SK-N-SH (cell line): ENCODE data around the gene STK25. TPM values are rescaled to one million over a fixed set of nuclear protein-coding genes. Genes with fewer than 3 reads are reported as not detected.
A peak's percentile ranks its signal among the peaks of the same experiment; 100 is the strongest.
"Not testable (repeated sequence)": the region's sequence is repeated elsewhere in the genome, so short reads cannot be mapped to it uniquely, and the experiment has no call there.

Experiments used
- CTCF ChIA-PET: fragments of 300-600, 350-600 bp; formaldehyde crosslinking; extraction: SDS; loops from one replicate; lab custom pipeline; 2021; lab: Yijun Ruan, JAX
- POLR2A ChIA-PET: fragments of 350-600 bp; sonication (Branson Sonifier 250); formaldehyde crosslinking; extraction: SDS; loops from one replicate; lab custom pipeline; 2020; ENCODE audit warnings: antibody characterized with exemption, inconsistent platforms; lab: Yijun Ruan, JAX
- DNase-seq: peaks from one replicate; pipeline ENCODE4 v3.0.0; 2012
- H2AFZ ChIP-seq: fragments of 200-600 bp; sonication (generic); 2 replicates; pipeline ENCODE4 v1.8.1; 2016; ENCODE audit warnings: antibody characterized with exemption, mild to moderate bottlenecking, low read depth
- H3F3A ChIP-seq: fragments of 200-600 bp; sonication (generic); replicated peaks from 2 replicates; pipeline ENCODE3; 2016; ENCODE audit warnings: antibody characterized with exemption, mild to moderate bottlenecking; ENCODE audit not compliant: insufficient read depth
- H3K27ac ChIP-seq, 2 experiments: fragments of 200-500 bp in 1 of 2; fragments of 200-600 bp in 1 of 2; sonication (Bioruptor generic) in 1 of 2; sonication (generic), shearing (Covaris generic) in 1 of 2; 2 replicates each; pipeline versions ENCODE4 v1.5.1 to v1.6.1; 2014 to 2016; ENCODE audit warnings: low read depth in 2 of 2, inconsistent platforms in 1 of 2, low read length in 1 of 2, mild to moderate bottlenecking in 1 of 2, mixed read lengths in 1 of 2
- H3K27me3 ChIP-seq: fragments of 200-600 bp; sonication (generic), shearing (Covaris generic); 2 replicates; pipeline ENCODE4 v1.6.1; 2016; ENCODE audit warnings: mixed run types; ENCODE audit not compliant: insufficient read depth
- H3K36me3 ChIP-seq, 2 experiments: fragments of 200-500 bp in 1 of 2; fragments of 200-600 bp in 1 of 2; sonication (Bioruptor generic) in 1 of 2; sonication (generic) in 1 of 2; replicated peaks in 1 of 2; 2 replicates each; pipeline versions ENCODE3 to v1.5.1; 2014 to 2016; ENCODE audit warnings: low read length in 1 of 2, mild to moderate bottlenecking in 1 of 2; ENCODE audit not compliant: insufficient read depth in 2 of 2, control insufficient read depth in 1 of 2
- H3K4me1 ChIP-seq, 2 experiments: fragments of 200-500 bp in 1 of 2; fragments of 200-600 bp in 1 of 2; sonication (Bioruptor generic) in 1 of 2; sonication (generic), shearing (Covaris generic) in 1 of 2; 2 replicates each; pipeline versions ENCODE4 v1.5.1 to v1.6.1; 2014 to 2016; ENCODE audit warnings: low read depth in 1 of 2, low read length in 1 of 2, mixed run types in 1 of 2; ENCODE audit not compliant: insufficient read depth in 2 of 2, control insufficient read depth in 1 of 2
- H3K4me2 ChIP-seq: fragments of 200-600 bp; sonication (generic), shearing (Covaris generic); 2 replicates; pipeline ENCODE4 v1.6.1; 2017; ENCODE audit warnings: mixed run types
- H3K4me3 ChIP-seq, 2 experiments: fragments of 200-500 bp in 1 of 2; fragments of 200-600 bp in 1 of 2; sonication (Bioruptor generic) in 1 of 2; sonication (generic), shearing (Covaris generic) in 1 of 2; 2 replicates each; pipeline versions ENCODE4 v1.5.1 to v1.8.1; 2014 to 2016; ENCODE audit warnings: low read depth in 2 of 2, inconsistent platforms in 1 of 2, low read length in 1 of 2, mild to moderate bottlenecking in 1 of 2, mixed read lengths in 1 of 2, moderate library complexity in 1 of 2
- H3K79me2 ChIP-seq: fragments of 200-600 bp; sonication (generic); 2 replicates; pipeline ENCODE4 v1.8.1; 2017; ENCODE audit warnings: mild to moderate bottlenecking; ENCODE audit not compliant: insufficient read depth
- H3K9ac ChIP-seq: fragments of 200-600 bp; sonication (generic); 2 replicates; pipeline ENCODE4 v1.6.1; 2017; ENCODE audit warnings: mixed run types
- H3K9me2 ChIP-seq: fragments of 200-600 bp; sonication (generic); 2 replicates; pipeline ENCODE4 v1.6.1; 2017; ENCODE audit warnings: mixed run types
- H3K9me3 ChIP-seq: fragments of 200-600 bp; sonication (generic); 2 replicates; pipeline ENCODE4 v1.6.1; 2017; ENCODE audit warnings: mixed run types, mild to moderate bottlenecking, moderate library complexity
- H4K20me1 ChIP-seq: fragments of 200-600 bp; sonication (generic); 2 replicates; pipeline ENCODE4 v1.6.1; 2017; ENCODE audit warnings: mild to moderate bottlenecking, mixed run types; ENCODE audit not compliant: insufficient read depth
- EP300 ChIP-seq, 2 experiments: IDR thresholded peaks; 2 replicates each; pipeline versions ENCODE4 v1.4.0 to v1.6.1; 2012; ENCODE audit warnings: borderline replicate concordance in 1 of 2, low read depth in 1 of 2, low read length in 1 of 2
- GATA2 ChIP-seq: sonication (generic); formaldehyde crosslinking; IDR thresholded peaks from 2 replicates; pipeline ENCODE4 v1.5.0; 2020; ENCODE audit warnings: mild to moderate bottlenecking, missing genetic modification reagents
- NFIC ChIP-seq: IDR thresholded peaks from 2 replicates; pipeline ENCODE4 v1.4.0; 2012; ENCODE audit warnings: borderline replicate concordance
- RCOR1 ChIP-seq: fragments of 150-350 bp; IDR thresholded peaks from 2 replicates; pipeline ENCODE4 v1.6.1; 2017; ENCODE audit warnings: antibody characterized with exemption, low read length
- USF2 ChIP-seq: fragments of 150-350 bp; IDR thresholded peaks from 2 replicates; pipeline ENCODE4 v1.6.1; 2017; ENCODE audit warnings: antibody characterized with exemption, low read length, low read depth, borderline replicate concordance
- WGBS: methylation state at CpG from one replicate; pipeline ENCODE4 v1.1.6; 2017; ENCODE audit warnings: low lambda C conversion rate; 5-methylcytosine and 5-hydroxymethylcytosine counted together
- polyA plus RNA-seq, 3 experiments: library from polyadenylated mRNA; depleted of rRNA; stranded (reverse); fragments of >200 nt; gene quantifications; 2 replicates each; pipeline ENCODE4 v1.2.3, GENCODE V29; 2012

The STK25 gene
- polyA plus RNA-seq, 1 of the 3 experiments (the other 2 are of a cell fraction), result 236 TPM

- H3K27me3 ChIP-seq, result no peaks in the 10 kb centered on the region
- WGBS, result 73% methylated on average over 13 of the region's 13 CpGs
Measured at GRCh38 chr2:241531161-241531722, 22.9 kb upstream of the STK25 start.

GRCh38 chr2:241530571-241530970, 22.2 kb upstream of the STK25 start:
- POLR2A ChIA-PET, result no interaction called here
- H3F3A ChIP-seq, result no peaks in the 10 kb centered on the region
- no peaks in the 10 kb centered on the region for H3K27me3 ChIP-seq
- no peak overlapping the region for H3K4me2 ChIP-seq
- no peak for TF ChIP-seq NFIC
- no peak for TF ChIP-seq RCOR1
- H3K27ac ChIP-seq, result no peak overlapping the region
- H3K4me1 ChIP-seq, result peaks cover 0 to 7% of the 10 kb centered on the region in 2 experiments; a peak in 1 of 4 replicates
- H2AFZ ChIP-seq, result no peak overlapping the region
- H4K20me1 ChIP-seq, result no peaks in the 10 kb centered on the region
- no peaks in the 10 kb centered on the region for H3K9me2 ChIP-seq
- H3K79me2 ChIP-seq, result no peaks in the 10 kb centered on the region
- 57% methylated on average over 7 of the region's 8 CpGs for WGBS
- no peak overlapping the region for H3K9ac ChIP-seq
- no peaks in the 10 kb centered on the region for H3K9me3 ChIP-seq
- DNase-seq, result no peak
- H3K4me3 ChIP-seq, result no peak overlapping the region
- no peaks in the 10 kb centered on the region for H3K36me3 ChIP-seq
- CTCF ChIA-PET, result no interaction called here

More at GRCh38 chr2:241531161-241531722, 22.9 kb upstream of the STK25 start:
- H3K79me2 ChIP-seq, result no peaks in the 10 kb centered on the region
- DNase-seq, result no peak
- TF ChIP-seq EP300 (IDR thresholded peaks at IDR 0.05; ENCODE audit: borderline replicate concordance in 1 of 2, low read depth in 1 of 2, low read length in 1 of 2), result no peak
- TF ChIP-seq USF2, result no peak
- peak; percentile 17; the same call in 1 of the 2 replicates for TF ChIP-seq GATA2
- no peaks in the 10 kb centered on the region for H3F3A ChIP-seq
- peaks cover 0 to 7% of the 10 kb centered on the region in 2 experiments; a peak in 1 of 4 replicates for H3K4me1 ChIP-seq
- H3K4me3 ChIP-seq, result no peak overlapping the region
- no peak overlapping the region for H3K9ac ChIP-seq
- no peak overlapping the region for H2AFZ ChIP-seq
- ChIA-PET POLR2A (no interaction called here), CTCF (no interaction called here)
- no peaks in the 10 kb centered on the region for H4K20me1 ChIP-seq
- no peak overlapping the region for H3K27ac ChIP-seq
- H3K9me3 ChIP-seq, result no peaks in the 10 kb centered on the region
- H3K9me2 ChIP-seq, result no peaks in the 10 kb centered on the region
- H3K36me3 ChIP-seq, result no peaks in the 10 kb centered on the region
- no peak overlapping the region for H3K4me2 ChIP-seq

- POLR2A ChIA-PET, H3K36me3 ChIP-seq, H3K4me1 ChIP-seq, DNase-seq, H3K4me2 ChIP-seq, H3K79me2 ChIP-seq, CTCF ChIA-PET, H3K4me3 ChIP-seq, H3K9me2 ChIP-seq, H3K9ac ChIP-seq, H2AFZ ChIP-seq, H4K20me1 ChIP-seq, H3F3A ChIP-seq, H3K27me3 ChIP-seq, H3K9me3 ChIP-seq, H3K27ac ChIP-seq: not testable (repeated sequence)
- 63% methylated on average over 31 of the region's 31 CpGs for WGBS
Measured at GRCh38 chr2:241525818-241526780, 17.7 kb upstream of the STK25 start.
